ENCODE measurements around the gene MAG.
"Not testable (repeated sequence)": the region's sequence is repeated elsewhere in the genome, so short reads cannot be mapped to it uniquely, and the experiment has no call there.

MAG gene

GRCh38 chr19:35281303-35281702, 10.7 kb upstream of the MAG start:
- no peak for DNase-seq

GRCh38 chr19:35284153-35285094, 7.5 kb upstream of the MAG start:
- DNase-seq = no peak

- DNase-seq = no peak
These were observed 6.9 kb upstream of the MAG start for GRCh38 chr19:35285095-35285449.

- not testable (repeated sequence) for DNase-seq
These were observed 6.5 kb upstream of the MAG start for GRCh38 chr19:35285465-35285864.

DNA sequence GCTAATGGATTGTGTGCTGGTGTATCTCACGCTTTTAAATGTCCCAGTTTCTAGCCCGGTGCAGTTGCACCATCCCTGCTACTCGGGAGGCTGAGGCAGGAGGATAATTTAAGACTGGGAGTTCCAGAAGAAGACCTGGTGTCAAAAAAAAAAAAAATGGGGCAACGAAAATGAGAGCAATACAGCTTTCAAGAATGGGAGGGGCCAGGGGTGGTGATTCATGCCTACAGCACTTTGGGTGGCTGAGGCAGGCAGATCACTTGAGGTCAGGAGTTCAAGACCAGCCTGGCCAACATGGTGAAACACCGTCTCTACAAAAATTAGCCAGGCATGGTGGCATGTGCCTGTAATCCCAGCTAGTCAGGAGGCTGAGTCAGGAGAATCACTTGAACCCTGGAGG, 5.9 kb upstream of the MAG start:
- not testable (repeated sequence) for DNase-seq

- DNase-seq = no peak
These were observed 4.2 kb upstream of the MAG start for GRCh38 chr19:35287713-35288112.

GRCh38 chr19:35288331-35288730, 3.6 kb upstream of the MAG start:
- no peak for DNase-seq

DNA sequence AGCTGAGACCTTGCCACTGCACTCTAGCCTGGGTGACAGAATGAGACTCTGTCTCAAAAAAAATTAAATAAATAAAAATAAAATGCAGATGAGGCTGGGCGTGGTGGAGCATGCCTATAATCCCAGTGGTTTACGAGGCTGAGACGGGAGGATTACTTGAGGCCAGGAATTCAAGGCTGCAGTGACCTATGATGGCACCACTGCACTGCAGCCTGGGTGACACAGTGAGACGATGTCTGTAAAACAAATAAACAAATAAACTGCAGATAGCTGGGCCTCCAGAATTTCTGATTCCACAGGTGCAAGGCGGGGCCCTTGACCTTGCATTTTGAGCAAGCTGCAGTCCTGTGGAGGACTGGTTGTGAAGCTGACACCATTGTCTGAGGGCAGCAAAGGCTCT, 3.1 kb upstream of the MAG start:
- DNase-seq = no peak

DNA sequence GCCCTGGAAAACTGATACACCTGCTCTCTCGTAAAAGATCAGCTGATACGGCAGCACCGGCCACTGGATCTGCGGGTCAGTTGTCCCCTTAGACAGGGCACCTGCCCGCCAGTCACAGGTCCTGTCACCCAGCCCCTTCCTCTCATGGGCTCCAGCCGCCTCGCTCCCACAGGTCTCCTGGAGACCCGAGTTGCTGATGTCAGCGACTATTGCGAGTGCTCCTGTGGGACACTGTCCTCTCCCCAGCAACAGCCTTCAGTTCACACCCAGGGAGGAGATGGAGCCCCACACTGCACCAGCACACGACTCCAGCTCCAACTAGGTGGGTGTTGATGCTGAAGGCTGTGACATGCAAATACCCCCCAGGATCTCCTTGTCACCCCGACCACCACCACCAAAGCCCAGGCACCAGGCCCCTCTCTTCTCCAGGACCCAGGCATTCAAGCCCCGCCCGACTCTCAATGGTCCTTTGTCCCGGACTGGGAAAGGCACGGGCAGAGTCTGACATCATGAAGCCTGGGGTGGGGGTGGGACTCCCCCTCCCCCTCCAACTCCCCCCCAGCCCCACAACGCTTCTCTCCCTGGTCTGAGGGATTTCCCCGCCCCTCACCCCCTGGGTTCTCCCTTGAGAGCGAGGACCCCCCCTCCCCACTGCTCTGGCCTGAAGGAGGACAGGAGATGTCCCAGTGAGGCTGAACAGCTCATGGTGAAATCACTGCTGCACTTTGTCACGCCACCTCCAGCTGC, 1.4 kb upstream of the MAG start:
- DNase-seq = peak in 1 of 2 experiments; percentile 30

GRCh38 chr19:35291259-35291658, 702 bp upstream of the MAG start:
- DNase-seq = peak; percentile 45 to 66

GRCh38 chr19:35292421-35293362, 731 bp downstream of the MAG start:
- peak in 1 of 2 experiments; percentile 38 for DNase-seq

DNA sequence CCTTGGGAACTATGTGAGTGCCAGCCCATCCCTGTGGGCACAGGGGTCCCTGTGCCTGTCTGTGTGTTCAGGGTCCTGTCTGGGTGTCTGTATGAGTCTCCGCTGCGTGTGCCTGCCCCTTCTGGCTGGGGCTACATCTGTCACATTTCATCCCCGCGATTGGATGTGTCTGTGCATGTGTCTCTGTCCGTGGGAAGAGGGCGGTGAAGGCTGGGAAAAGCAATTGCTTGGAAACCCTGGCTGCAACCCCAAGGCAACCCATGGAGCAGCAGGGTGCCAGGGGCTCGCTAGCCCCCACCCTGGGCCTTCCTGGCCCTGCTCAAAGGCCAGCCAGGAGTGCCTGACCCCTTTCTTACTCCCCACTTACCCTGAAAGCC, 1.4 kb downstream of the MAG start:
- no peak for DNase-seq

GRCh38 chr19:35293808-35294207, 1.8 kb downstream of the MAG start:
- no peak for DNase-seq

DNA sequence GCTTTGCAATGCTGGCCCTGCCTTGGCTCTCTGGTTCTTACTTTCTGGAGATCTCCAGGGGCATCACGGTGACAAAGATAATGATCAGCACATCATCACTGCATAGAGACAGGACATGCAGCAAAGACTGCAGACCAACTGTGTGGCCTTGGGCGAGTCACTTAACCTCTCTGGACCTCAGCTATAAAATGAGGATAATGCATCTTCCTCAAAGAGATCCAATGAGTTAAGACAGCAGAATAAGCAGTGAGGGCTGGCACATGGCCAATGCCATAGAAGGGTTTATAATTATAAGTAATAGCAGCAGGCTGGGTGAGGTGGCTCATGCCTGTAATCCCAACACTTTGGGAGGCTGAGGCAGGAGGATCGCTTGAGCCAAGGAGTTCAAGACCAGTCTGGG, 2.4 kb downstream of the MAG start:
- no peak for DNase-seq

DNA sequence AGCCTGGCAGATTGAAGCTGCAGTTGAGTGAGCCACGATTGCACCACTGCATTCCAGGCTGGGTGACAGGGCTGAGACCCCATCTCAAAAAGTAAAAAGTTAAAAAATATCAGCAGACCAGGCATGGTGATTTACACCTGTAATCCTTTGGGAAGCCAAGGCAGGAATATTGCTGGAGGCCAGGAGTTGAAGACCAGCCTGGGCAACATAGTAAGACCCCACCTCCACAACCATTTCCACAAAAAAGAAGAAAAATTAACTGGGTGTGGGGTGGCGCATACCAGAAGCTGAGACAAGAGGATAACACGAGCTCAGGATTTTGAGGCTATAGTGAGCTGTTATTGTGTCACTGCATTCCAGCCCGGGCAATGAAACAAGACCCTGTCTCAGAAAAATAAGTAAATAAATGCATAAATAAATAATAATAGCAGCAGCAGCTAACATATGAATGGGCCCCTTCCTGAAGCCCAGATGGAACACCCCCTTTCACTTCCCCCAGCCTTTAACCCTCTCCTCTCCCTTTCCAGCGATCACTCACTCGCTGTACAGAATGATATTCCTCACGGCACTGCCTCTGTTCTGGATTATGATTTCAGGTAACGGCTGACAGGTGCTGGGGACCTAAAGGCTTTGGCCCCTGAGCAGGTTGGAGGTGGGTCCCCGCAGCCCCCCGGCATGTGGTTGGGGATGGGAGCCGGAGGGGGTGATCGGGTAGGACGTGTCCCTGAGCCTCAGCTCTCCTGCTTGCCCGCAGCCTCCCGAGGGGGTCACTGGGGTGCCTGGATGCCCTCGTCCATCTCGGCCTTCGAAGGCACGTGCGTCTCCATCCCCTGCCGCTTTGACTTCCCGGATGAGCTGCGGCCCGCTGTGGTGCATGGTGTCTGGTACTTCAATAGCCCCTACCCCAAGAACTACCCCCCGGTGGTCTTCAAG, 3.2 kb downstream of the MAG start:
- no peak for DNase-seq

GRCh38 chr19:35295792-35296462, 4.0 kb downstream of the MAG start:
- peak in 1 of 2 experiments; percentile 22 for DNase-seq

DNA sequence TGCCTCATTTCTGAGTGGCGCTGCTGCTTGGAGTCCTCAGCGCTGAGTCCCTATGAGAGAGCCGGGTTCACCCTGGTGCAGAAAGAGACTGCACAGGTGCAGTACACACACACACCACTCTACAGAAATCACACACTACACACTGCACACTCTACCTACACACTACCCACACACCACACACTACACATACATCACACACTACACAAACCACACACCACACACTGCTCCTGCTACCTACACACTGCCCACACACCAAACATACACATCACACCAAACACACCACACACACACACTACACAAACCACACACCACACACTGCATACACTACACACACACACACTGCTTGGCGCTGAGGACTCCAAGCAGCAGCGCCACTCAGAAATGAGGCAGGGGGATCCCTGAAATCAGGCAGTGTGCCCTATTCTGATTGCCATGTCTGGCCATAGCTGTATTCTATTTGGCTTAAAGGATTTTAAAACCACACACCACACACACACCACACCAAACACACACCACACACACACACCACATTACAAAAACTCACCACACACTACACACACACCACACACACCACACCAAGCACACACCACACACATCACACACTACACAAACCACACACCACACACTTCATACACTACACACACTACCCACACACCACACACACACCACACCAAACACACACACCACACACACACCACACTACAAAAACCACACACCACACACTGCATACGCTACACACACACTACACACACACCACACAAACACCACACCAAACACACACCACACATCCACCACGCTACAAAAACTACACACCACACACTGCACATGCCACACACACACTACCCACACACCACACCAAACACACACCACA, 4.9 kb downstream of the MAG start:
- no peak for DNase-seq

DNA sequence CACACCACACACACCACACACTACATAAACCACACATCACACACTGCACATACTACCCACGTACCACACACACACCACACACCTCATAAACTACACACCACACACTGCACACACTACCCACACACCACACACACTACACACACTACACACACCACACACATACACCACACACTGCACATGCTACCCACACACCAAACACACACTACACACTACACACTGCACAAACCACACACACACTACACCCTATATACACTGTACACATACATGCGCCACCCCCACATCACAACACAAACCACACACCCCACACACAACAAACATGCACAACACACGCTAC, 5.5 kb downstream of the MAG start:
- no peak for DNase-seq

DNA sequence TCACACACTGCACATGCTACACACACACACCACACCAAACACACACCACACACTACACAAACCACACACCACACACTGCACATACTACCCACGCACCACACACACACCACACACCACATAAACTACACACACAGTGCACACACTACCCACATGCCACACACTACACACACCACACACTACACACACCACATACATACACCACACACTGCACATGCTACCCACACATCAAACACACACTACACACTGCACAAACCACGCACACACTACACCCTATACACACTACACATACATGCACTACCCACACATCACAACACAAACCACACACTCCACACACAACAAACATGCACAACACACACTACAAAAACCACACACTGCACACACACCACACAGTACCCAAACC, 6.0 kb downstream of the MAG start:
- no peak for DNase-seq

GRCh38 chr19:35298561-35298972, 6.6 kb downstream of the MAG start:
- no peak for DNase-seq

All from NCI-H526 (cell line).